Fibroblast of the aortic adventitia (primary cell): Measurements from ENCODE around the gene TCEA3. TPM values are rescaled to one million over a fixed set of nuclear protein-coding genes. Genes with fewer than 3 reads are reported as not detected.

Source experiments
- DNase-seq: peaks from one replicate; pipeline ENCODE4 v3.0.0-alpha.2; 2010; ENCODE audit warnings: low read depth
- H3K4me3 ChIP-seq: 2 replicates; pipeline ENCODE4 v1.5.1; 2011; ENCODE audit warnings: low read depth, mild to moderate bottlenecking, control low read depth, low read length, moderate library complexity
- CTCF ChIP-seq: IDR thresholded peaks from 2 replicates; pipeline ENCODE4 v1.5.1; 2011; ENCODE audit warnings: mild to moderate bottlenecking, low read length, control low read depth, inconsistent platforms; ENCODE audit not compliant: insufficient read depth
- total RNA-seq: library from RNA; depleted of rRNA; stranded (reverse); fragments of >200 nt; gene quantifications from 2 replicates; pipeline ENCODE4 v1.2.3, GENCODE V29; 2012; ENCODE audit warnings: low replicate concordance

The TCEA3 gene
- 22.8 and 44.9 TPM in 2 replicates for total RNA-seq

- no peak for TF ChIP-seq CTCF
- H3K4me3 ChIP-seq, result peak within 1 kb of the TSS; percentile 53
- no peak for DNase-seq
Observed at GRCh38 chr1:23424293-23425192, at the start of gene TCEA3. TCEA3 (minus strand) TSS chr1:23424748; CDS start chr1:23424633, 115 bp downstream.

GRCh38 chr1:23473037-23473800, 48.7 kb upstream of the TCEA3 start:
- DNase-seq, result peak; percentile 56
- no peak for TF ChIP-seq CTCF
- no peak overlapping the region for H3K4me3 ChIP-seq

GRCh38 chr1:23472351-23473036, 47.9 kb upstream of the TCEA3 start:
- TF ChIP-seq CTCF, result no peak
- no peak overlapping the region for H3K4me3 ChIP-seq
- no peak for DNase-seq

GRCh38 chr1:23471473-23472075, 47.0 kb upstream of the TCEA3 start:
- DNase-seq, result no peak
- no peak overlapping the region for H3K4me3 ChIP-seq
- no peak for TF ChIP-seq CTCF

GRCh38 chr1:23470282-23471070, 45.9 kb upstream of the TCEA3 start:
- DNase-seq, result peak; percentile 97
- TF ChIP-seq CTCF, result no peak
- H3K4me3 ChIP-seq, result no peak overlapping the region
